Measurements from ENCODE around the gene CCDC127. TPM values are rescaled to one million over a fixed set of nuclear protein-coding genes. Genes with fewer than 3 reads are reported as not detected.

CCDC127 gene
- total RNA-seq, 1 experiment from 2014 or later, result 5.4 TPM

GRCh38 chr5:155651-156410 lies 62.1 kb downstream of the CCDC127 start:
- intact Hi-C loops (cut with micrococcal nuclease), result no loop called here
- peaks cover 39% of the 10 kb centered on the region for H3K4me1 ChIP-seq (ENCODE audit: insufficient read depth, low read length)
- no peaks in the 10 kb centered on the region for H3K27me3 ChIP-seq (ENCODE audit: low read length)
- CTCF ChIA-PET, result no interaction called here
- POLR2A ChIA-PET (ENCODE audit: unreplicated experiment), result no interaction called here
- no peak overlapping the region for H2AFZ ChIP-seq (ENCODE audit: low read length)
- H3K36me3 ChIP-seq (ENCODE audit: low read depth, low read length), result no peaks in the 10 kb centered on the region
- no peak overlapping the region for H3K4me2 ChIP-seq (ENCODE audit: low read length)
- no peaks in the 10 kb centered on the region for H4K20me1 ChIP-seq (ENCODE audit: low read length)
- BruUV-seq (replicated peaks), result no TSS peak
- no peak overlapping the region for H3K27ac ChIP-seq (ENCODE audit: low read length)
- H3F3A ChIP-seq (ENCODE audit: low read length, unreplicated experiment), result peaks cover 2% of the 10 kb centered on the region
- DNase-seq (no peak), ATAC-seq (no peak)
- no peaks in the 10 kb centered on the region for H3K9me3 ChIP-seq (ENCODE audit: low read length)
- H3K9me2 ChIP-seq (replicated peaks; ENCODE audit: low read length), result no peaks in the 10 kb centered on the region
- no peak overlapping the region for H3K4me3 ChIP-seq (ENCODE audit: low read length)
- H3K9ac ChIP-seq (ENCODE audit: low read length), result no peak overlapping the region
- TF ChIP-seq EZH2 (IDR thresholded peaks at IDR 0.05; ENCODE audit: low read length, unreplicated experiment) (no peak), EZH2phosphoT487 (IDR thresholded peaks at IDR 0.05; ENCODE audit: borderline replicate concordance, low read length) (no peak)
- H3K79me2 ChIP-seq (ENCODE audit: low read length), result no peaks in the 10 kb centered on the region

DNA sequence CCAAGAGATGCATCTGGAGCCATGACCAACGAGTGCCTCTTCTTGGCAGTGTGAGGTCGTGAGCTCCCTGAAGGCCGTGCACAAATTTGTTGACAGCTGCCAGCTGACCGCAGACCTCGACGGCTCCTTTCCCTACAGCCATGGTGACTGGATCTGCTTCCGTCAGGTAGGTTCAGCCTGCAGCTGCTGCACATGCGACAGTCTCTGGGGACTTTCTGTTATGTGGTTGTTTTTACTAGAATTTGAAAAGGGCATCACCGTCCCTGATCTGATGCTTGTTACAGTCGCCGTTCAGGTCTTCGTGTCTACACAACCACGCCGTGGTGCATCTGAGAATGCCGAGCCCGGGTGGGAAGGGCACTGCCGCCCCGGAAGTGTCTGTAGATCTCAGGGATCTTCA lies 63.1 kb downstream of the CCDC127 start:
- POLR2A ChIA-PET (ENCODE audit: unreplicated experiment), result no interaction called here
- Histone ChIP-seq H3K9ac (ENCODE audit: low read length) (no peak overlapping the region), H3K27ac (ENCODE audit: low read length) (no peak overlapping the region), H3K4me1 (ENCODE audit: insufficient read depth, low read length) (peaks cover 43% of the 10 kb centered on the region), H3K27me3 (ENCODE audit: low read length) (no peaks in the 10 kb centered on the region), H3K4me3 (ENCODE audit: low read length) (no peak overlapping the region), H3K79me2 (ENCODE audit: low read length) (no peaks in the 10 kb centered on the region), H3K9me2 (replicated peaks; ENCODE audit: low read length) (no peaks in the 10 kb centered on the region), H3F3A (ENCODE audit: low read length, unreplicated experiment) (peaks cover 11% of the 10 kb centered on the region), H2AFZ (ENCODE audit: low read length) (no peak overlapping the region), H3K36me3 (ENCODE audit: low read depth, low read length) (no peaks in the 10 kb centered on the region), H3K9me3 (ENCODE audit: low read length) (no peaks in the 10 kb centered on the region), H4K20me1 (ENCODE audit: low read length) (no peaks in the 10 kb centered on the region), H3K4me2 (ENCODE audit: low read length) (no peak overlapping the region)
- TF ChIP-seq EZH2 (IDR thresholded peaks at IDR 0.05; ENCODE audit: low read length, unreplicated experiment) (no peak), CTCF (conservative IDR thresholded peaks at IDR 0.05; ENCODE audit: low read depth, low read length) (no peak), EZH2phosphoT487 (IDR thresholded peaks at IDR 0.05; ENCODE audit: borderline replicate concordance, low read length) (no peak)
- DNase-seq, result no peak
- no TSS peak for BruUV-seq (replicated peaks)
- CTCF ChIA-PET, result no interaction called here
- intact Hi-C loops (cut with micrococcal nuclease), result no loop called here
- ATAC-seq, result no peak

DNA sequence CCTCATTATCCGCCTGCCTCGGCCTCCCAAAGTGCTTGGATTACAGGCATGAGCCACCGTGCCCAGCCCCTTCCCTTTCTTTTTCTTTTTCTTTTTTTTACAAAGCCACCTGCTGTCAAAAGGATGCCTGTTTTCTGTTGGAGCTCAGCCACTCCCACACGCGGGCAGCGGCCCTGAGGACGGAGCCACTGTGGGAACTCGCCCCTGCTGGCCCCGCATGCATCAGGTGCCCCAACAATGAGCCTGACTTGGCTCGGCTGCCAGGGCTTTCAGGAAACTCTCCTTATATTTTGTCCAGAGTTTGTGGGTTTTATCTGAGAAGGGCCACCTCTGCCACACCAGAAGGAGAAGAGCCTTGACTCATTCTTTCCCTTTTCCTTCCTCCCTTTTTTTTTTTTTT lies 63.7 kb downstream of the CCDC127 start:
- CTCF ChIA-PET, result no interaction called here

More for the DNA sequence above, 63.7 kb downstream of the CCDC127 start:
- Histone ChIP-seq H3K9me2 (replicated peaks; ENCODE audit: low read length) (no peaks in the 10 kb centered on the region), H2AFZ (ENCODE audit: low read length) (no peak overlapping the region), H3K4me1 (ENCODE audit: insufficient read depth, low read length) (peaks cover 42% of the 10 kb centered on the region), H3K79me2 (ENCODE audit: low read length) (no peaks in the 10 kb centered on the region), H3K9ac (ENCODE audit: low read length) (no peak overlapping the region), H3K9me3 (ENCODE audit: low read length) (no peaks in the 10 kb centered on the region), H3K4me2 (ENCODE audit: low read length) (no peak overlapping the region), H3K4me3 (ENCODE audit: low read length) (no peak overlapping the region), H3K27me3 (ENCODE audit: low read length) (no peaks in the 10 kb centered on the region), H4K20me1 (ENCODE audit: low read length) (no peaks in the 10 kb centered on the region), H3F3A (ENCODE audit: low read length, unreplicated experiment) (peaks cover 11% of the 10 kb centered on the region), H3K36me3 (ENCODE audit: low read depth, low read length) (no peaks in the 10 kb centered on the region), H3K27ac (ENCODE audit: low read length) (0 out of 2 replicates have a peak overlapping the region, but pooled peaks have one; percentile 84)
- intact Hi-C loops (cut with micrococcal nuclease), result no loop called here
- no peak for ATAC-seq
- BruUV-seq (replicated peaks), result no TSS peak
- no peak for DNase-seq
- TF ChIP-seq EZH2phosphoT487 (IDR thresholded peaks at IDR 0.05; ENCODE audit: borderline replicate concordance, low read length) (no peak), EZH2 (IDR thresholded peaks at IDR 0.05; ENCODE audit: low read length, unreplicated experiment) (no peak), CTCF (conservative IDR thresholded peaks at IDR 0.05; ENCODE audit: low read depth, low read length) (no peak)
- POLR2A ChIA-PET (ENCODE audit: unreplicated experiment), result no interaction called here
